Endothelial cell of umbilical vein (primary cell): ENCODE results near the gene CCL14. TPM values are rescaled to one million over a fixed set of nuclear protein-coding genes. Genes with fewer than 3 reads are reported as not detected.

Experiments
- BruUV-seq: library from RNA; stranded (reverse); fragments of 400-500 nt; replicated peaks from 2 replicates; lab custom pipeline; 2021; lab: Mats Ljungman, UMichigan
- CTCF ChIA-PET: fragments of 300-600, 350-600 bp; sonication (Branson Sonifier 250); formaldehyde crosslinking; loops from one replicate; lab custom pipeline; 2021; ENCODE audit warnings: antibody characterized with exemption, inconsistent platforms; lab: Charles Lee
- POLR2A ChIA-PET: fragments of 300-600, 350-600 bp; sonication (Branson Sonifier 250); formaldehyde crosslinking; loops from one replicate; lab custom pipeline; 2021; ENCODE audit warnings: antibody characterized with exemption, inconsistent platforms; lab: Charles Lee
- DNase-seq: peaks from one replicate; pipeline ENCODE4 v3.0.0-alpha.2; 2011; ENCODE audit warnings: low read depth, low spot score
- FAIRE-seq: peaks from 2 replicates; lab custom pipeline; 2011; peaks lifted over from hg19 to GRCh38; lab: Jason Lieb, UNC
- H2AFZ ChIP-seq: 2 replicates; pipeline ENCODE4 v1.6.0; 2012; ENCODE audit warnings: low read depth, low read length, control low read depth, inconsistent platforms
- H3K27ac ChIP-seq: 2 replicates; pipeline ENCODE4 v1.5.1; 2011; ENCODE audit warnings: low read depth, mild to moderate bottlenecking, control low read depth, low read length, moderate library complexity; ENCODE audit not compliant: insufficient read depth
- H3K27me3 ChIP-seq, 2 experiments: 2 replicates each; pipeline versions ENCODE4 v1.6.0 to v1.6.1; 2011; ENCODE audit warnings: low read length in 2 of 2, mixed read lengths in 1 of 2; ENCODE audit not compliant: control insufficient read depth in 2 of 2, insufficient read depth in 2 of 2
- H3K36me3 ChIP-seq, 2 experiments: 2 replicates in 1 of 2; 3 replicates in 1 of 2; pipeline ENCODE4 v1.5.1; 2011; ENCODE audit warnings: low read length in 2 of 2, mild to moderate bottlenecking in 1 of 2, moderate library complexity in 1 of 2; ENCODE audit not compliant: control insufficient read depth in 2 of 2, insufficient read depth in 2 of 2; ENCODE audit errors: extremely low read depth in 1 of 2
- H3K4me1 ChIP-seq: 3 replicates; pipeline ENCODE4 v1.5.1; 2011; ENCODE audit warnings: mild to moderate bottlenecking, low read length; ENCODE audit not compliant: control insufficient read depth, insufficient read depth; ENCODE audit errors: extremely low read depth
- H3K4me2 ChIP-seq: 2 replicates; pipeline ENCODE4 v1.6.1; 2011; ENCODE audit warnings: low read length, control low read depth, mixed read lengths; ENCODE audit not compliant: insufficient read depth
- H3K4me3 ChIP-seq, 3 experiments: fragments of 200-600 bp in 1 of 3; sonication (generic), shearing (Covaris generic) in 1 of 3; replicated peaks in 1 of 3; 2 replicates each; pipeline ENCODE4 v1.5.1; 2011 to 2016; ENCODE audit warnings: control low read depth in 3 of 3, low read length in 3 of 3, mild to moderate bottlenecking in 2 of 3, inconsistent platforms in 1 of 3, low read depth in 1 of 3, moderate library complexity in 1 of 3; ENCODE audit not compliant: insufficient read depth in 1 of 3
- H3K79me2 ChIP-seq: 2 replicates; pipeline ENCODE4 v1.6.0; 2012; ENCODE audit warnings: low read length, inconsistent platforms; ENCODE audit not compliant: control insufficient read depth, insufficient read depth
- H3K9ac ChIP-seq: replicated peaks from 2 replicates; pipeline ENCODE3; 2011; ENCODE audit warnings: low read length, control low read depth; ENCODE audit not compliant: insufficient read depth; ENCODE audit errors: extremely low read depth
- H3K9me1 ChIP-seq: replicated peaks from 3 replicates; pipeline ENCODE4 v1.6.0; 2011; ENCODE audit warnings: mild to moderate bottlenecking, low read length; ENCODE audit not compliant: control insufficient read depth, insufficient read depth; ENCODE audit errors: extremely low read depth
- H3K9me3 ChIP-seq: replicated peaks from 2 replicates; pipeline ENCODE4 v1.5.1; 2012; ENCODE audit warnings: low read length, inconsistent platforms; ENCODE audit not compliant: control insufficient read depth, insufficient read depth
- H4K20me1 ChIP-seq: replicated peaks from 2 replicates; pipeline ENCODE3; 2011; ENCODE audit warnings: mild to moderate bottlenecking, low read length; ENCODE audit not compliant: control insufficient read depth, insufficient read depth; ENCODE audit errors: extremely low read depth
- CTCF ChIP-seq, 2 donors: IDR thresholded peaks; 1 replicate in 1 of 2; 2 replicates in 1 of 2; pipeline ENCODE4 v1.5.1; 2011; ENCODE audit warnings: low read length in 2 of 2, mild to moderate bottlenecking in 2 of 2, moderate library complexity in 2 of 2, control low read depth in 1 of 2, inconsistent platforms in 1 of 2, low read depth in 1 of 2; ENCODE audit not compliant: insufficient read depth in 1 of 2; ENCODE audit errors: extremely low read depth in 1 of 2
- EZH2 ChIP-seq: IDR thresholded peaks from 2 replicates; pipeline ENCODE4 v1.6.1; 2012; ENCODE audit warnings: borderline replicate concordance, low read depth, mild to moderate bottlenecking, moderate library complexity, low read length, inconsistent platforms; ENCODE audit not compliant: severe bottlenecking
- FOS ChIP-seq: IDR thresholded peaks from 2 replicates; pipeline ENCODE4 v1.6.1; 2011; ENCODE audit warnings: mild to moderate bottlenecking, low read length, moderate library complexity, borderline replicate concordance; ENCODE audit not compliant: insufficient read depth
- GATA2 ChIP-seq: IDR thresholded peaks from 2 replicates; pipeline ENCODE4 v1.7.0; 2011; ENCODE audit warnings: low read depth, mild to moderate bottlenecking, moderate library complexity, mixed read lengths, low read length; ENCODE audit not compliant: insufficient read length, insufficient read depth
- JUN ChIP-seq: IDR thresholded peaks from 2 replicates; pipeline ENCODE4 v1.6.1; 2011; ENCODE audit warnings: borderline replicate concordance, low read depth; ENCODE audit not compliant: insufficient read length, insufficient read depth
- MAX ChIP-seq: IDR thresholded peaks from 2 replicates; pipeline ENCODE4 v1.6.1; 2011; ENCODE audit not compliant: insufficient read depth, insufficient read length
- MYC ChIP-seq: IDR thresholded peaks from one replicate; pipeline ENCODE4 v1.6.1; 2011; ENCODE audit warnings: mild to moderate bottlenecking, low read depth, low read length
- POLR2A ChIP-seq: IDR thresholded peaks from 2 replicates; pipeline ENCODE4 v1.6.1; 2012; ENCODE audit warnings: low read depth, mild to moderate bottlenecking, control low read depth, low read length
- POLR2AphosphoS5 ChIP-seq: IDR thresholded peaks from 2 replicates; pipeline ENCODE4 v1.6.1; 2012; ENCODE audit warnings: low read depth, mild to moderate bottlenecking, control low read depth, low read length, moderate library complexity; ENCODE audit not compliant: insufficient read depth
- dilution Hi-C: fragments of 300-500 bp; cut with MboI; formaldehyde crosslinking; loops from one replicate; pipeline ENCODE4 v1.15.0; 2019; ENCODE audit warnings: low sequenced_read_pairs; ENCODE audit not compliant: extremely low pct_ligation_motif_present
- intact Hi-C: fragments of 100-400 bp; cut with micrococcal nuclease; formaldehyde crosslinking; loops from one replicate; pipeline ENCODE4 v1.10.0; 2022
- polyA plus RNA-seq, 4 experiments: library from polyadenylated mRNA; depleted of rRNA in 3 of 4; stranded (reverse) in 3 of 4; unstranded in 1 of 4; fragments of >200 nt; gene quantifications; 2 replicates each; pipeline versions ENCODE4 v1.2.1 to v1.2.3, GENCODE V29; 2011 to 2012; ENCODE audit warnings: missing spikeins in 1 of 4
- total RNA-seq: library from RNA; stranded (reverse); gene quantifications from 2 replicates; pipeline ENCODE4 v1.2.3, GENCODE V29; 2021

The CCL14 gene
- total and polyA plus RNA-seq, 2 donors (not counting 3 experiments of a cell fraction or from before 2014, with no cell fraction given): 21.3 to 25.8 TPM

GRCh38 chr17:35947156-35947585 lies 39.4 kb downstream of the CCL14 start:
- no peaks in the 10 kb centered on the region for H4K20me1 ChIP-seq
- DNase-seq: peak; percentile 51
- H3K9me1 ChIP-seq: no peaks in the 10 kb centered on the region
- ChIA-PET POLR2A (no interaction called here), CTCF (interaction anchor here (0.7 to 2.7 kb wide), 5 partner anchors 9 to 202 kb away, joined by 3 to 16 read pairs (median 4); no protein-coding TSS in a partner anchor)
- BruUV-seq: no TSS peak
- H2AFZ ChIP-seq: peak overlapping the region; percentile 38
- H3K79me2 ChIP-seq: no peaks in the 10 kb centered on the region
- H3K27ac ChIP-seq: no peak overlapping the region
- H3K36me3 ChIP-seq: no peaks in the 10 kb centered on the region
- no peak for TF ChIP-seq JUN
- no peak for TF ChIP-seq MAX
- peak; percentile 64 to 82 for TF ChIP-seq CTCF (IDR thresholded peaks at IDR 0.05; ENCODE audit: extremely low read depth in 1 of 2, insufficient read depth in 1 of 2, low read depth in 1 of 2, low read length in 2 of 2)
- dilution Hi-C loops (no loop called here), intact Hi-C loops (loop anchor here (1.0 to 10.0 kb wide), 2 partner anchors 102 to 125 kb away; no protein-coding TSS in a partner anchor)
- no peak overlapping the region for H3K4me2 ChIP-seq
- no peaks in the 10 kb centered on the region for H3K4me1 ChIP-seq
- no peak overlapping the region for H3K9ac ChIP-seq
- no peaks in the 10 kb centered on the region for H3K9me3 ChIP-seq
- no peak overlapping the region for H3K4me3 ChIP-seq
- no peak for FAIRE-seq
- H3K27me3 ChIP-seq: peaks cover 0 to 4% of the 10 kb centered on the region in 2 experiments

GRCh38 chr17:35944151-35944550 lies 42.4 kb downstream of the CCL14 start:
- BruUV-seq: no TSS peak
- Histone ChIP-seq H3K9me3 (no peaks in the 10 kb centered on the region), H3K36me3 (no peaks in the 10 kb centered on the region), H3K9ac (no peak overlapping the region), H3K4me3 (no peak overlapping the region), H3K9me1 (no peaks in the 10 kb centered on the region), H3K27ac (no peak overlapping the region), H3K27me3 (peaks cover 0 to 2% of the 10 kb centered on the region in 2 experiments), H3K4me1 (no peaks in the 10 kb centered on the region), H3K4me2 (no peak overlapping the region), H4K20me1 (no peaks in the 10 kb centered on the region), H2AFZ (no peak overlapping the region), H3K79me2 (no peaks in the 10 kb centered on the region)
- POLR2A ChIA-PET: no interaction called here
- TF ChIP-seq MAX (no peak), POLR2AphosphoS5 (no peak), GATA2 (no peak), CTCF (IDR thresholded peaks at IDR 0.05; ENCODE audit: extremely low read depth in 1 of 2, insufficient read depth in 1 of 2, low read depth in 1 of 2, low read length in 2 of 2) (no peak), JUN (no peak), EZH2 (no peak), POLR2A (no peak), FOS (no peak), MYC (no peak)
- CTCF ChIA-PET: interaction anchor here (0.6 kb wide), 1 partner anchor 129 kb away, joined by 4 read pairs; no protein-coding TSS in a partner anchor
- intact Hi-C loops: loop anchor here (10.0 kb wide), 1 partner anchor 99 kb away; no protein-coding TSS in a partner anchor
- no peak for DNase-seq
- dilution Hi-C loops: no loop called here
- no peak for FAIRE-seq
